H1 (cell line): ENCODE results near the gene CDY2B. TPM values are rescaled to one million over a fixed set of nuclear protein-coding genes. Genes with fewer than 3 reads are reported as not detected.

ENCODE experiments used
- polyA plus RNA-seq, 7 experiments: library from polyadenylated mRNA; depleted of rRNA in 3 of 7; stranded (reverse) in 5 of 7; unstranded in 2 of 7; fragments of >200 nt in 5 of 7; fragments of 200-250 nt in 2 of 7; gene quantifications; 1 replicate in 5 of 7; 2 replicates in 1 of 7; 4 replicates in 1 of 7; pipeline versions ENCODE4 v1.2.1 to v1.2.3, GENCODE V29; 2011 to 2013; ENCODE audit warnings: missing spikeins in 2 of 7, mixed read lengths in 2 of 7
- total RNA-seq: library from RNA; stranded (reverse); fragmentation: NEBNext Ultra II Directional; extraction: Animal tissue kit (Norgen Biotek cat#: 25700); gene quantifications from 2 replicates; pipeline ENCODE4 v1.2.1, GENCODE V29; 2021

CDY2B gene
- total and polyA plus RNA-seq, 2 of the 8 experiments (the other 6 are each of a cell fraction or from before 2014, with no cell fraction given) = not detected

Other genes with a start within 250 kb of the CDY2B start
- not detected in 2 replicates for gene CDY2A, start 145.6 kb upstream of the CDY2B start, total RNA-seq
- gene CDY2A, start 145.6 kb upstream of the CDY2B start, polyA plus RNA-seq (2011; rRNA removed) = not detected in 2 replicates